Hepatocyte (in vitro differentiated cells): ENCODE results near the gene CEP85. TPM values are rescaled to one million over a fixed set of nuclear protein-coding genes. Genes with fewer than 3 reads are reported as not detected.

Source experiments
- DNase-seq: peaks from one replicate; pipeline ENCODE4 v3.0.0-alpha.2; 2016; ENCODE audit warnings: low spot score
- H2AFZ ChIP-seq: fragments of 200-600 bp; sonication (generic); 2 replicates; pipeline ENCODE4 v1.6.0; 2016; ENCODE audit warnings: antibody characterized with exemption, mild to moderate bottlenecking
- H3K27ac ChIP-seq: fragments of 200-600 bp; sonication (generic); 2 replicates; pipeline ENCODE4 v1.5.1; 2016; ENCODE audit warnings: mild to moderate bottlenecking
- H3K27me3 ChIP-seq: fragments of 200-600 bp; sonication (generic); 2 replicates; pipeline ENCODE4 v1.6.1; 2016
- H3K36me3 ChIP-seq: fragments of 200-600 bp; sonication (generic); replicated peaks from 2 replicates; pipeline ENCODE4 v1.5.1; 2016; ENCODE audit warnings: low read depth; ENCODE audit not compliant: insufficient read depth
- H3K4me1 ChIP-seq: fragments of 200-600 bp; sonication (generic); 2 replicates; pipeline ENCODE4 v1.5.1; 2016; ENCODE audit warnings: mild to moderate bottlenecking, moderate library complexity; ENCODE audit not compliant: insufficient read depth
- H3K4me2 ChIP-seq: fragments of 200-600 bp; sonication (generic); 2 replicates; pipeline ENCODE4 v1.6.0; 2016
- H3K4me3 ChIP-seq: fragments of 200-600 bp; sonication (generic); 2 replicates; pipeline ENCODE4 v1.5.1; 2016; ENCODE audit warnings: mild to moderate bottlenecking
- H3K79me2 ChIP-seq: fragments of 200-600 bp; sonication (generic); 2 replicates; pipeline ENCODE4 v1.6.0; 2017; ENCODE audit warnings: mild to moderate bottlenecking
- H3K9me2 ChIP-seq: fragments of 200-600 bp; sonication (generic); replicated peaks from 2 replicates; pipeline ENCODE4 v1.6.0; 2017; ENCODE audit warnings: mild to moderate bottlenecking; ENCODE audit not compliant: insufficient read depth
- H3K9me3 ChIP-seq: fragments of 200-600 bp; sonication (generic); 2 replicates; pipeline ENCODE4 v1.5.1; 2016; ENCODE audit warnings: low read depth, mild to moderate bottlenecking
- H4K20me1 ChIP-seq: fragments of 200-600 bp; sonication (generic); 2 replicates; pipeline ENCODE4 v1.6.0; 2016; ENCODE audit warnings: mild to moderate bottlenecking; ENCODE audit not compliant: insufficient read depth, poor library complexity, severe bottlenecking
- EZH2 ChIP-seq: fragments of 200-600 bp; sonication (generic); IDR thresholded peaks from 2 replicates; pipeline ENCODE4 v1.6.1; 2016; ENCODE audit warnings: antibody characterized with exemption, mild to moderate bottlenecking, borderline replicate concordance
- EZH2phosphoT487 ChIP-seq: fragments of 200-600 bp; sonication (generic); IDR thresholded peaks from one replicate; pipeline ENCODE4 v1.6.1; 2018; ENCODE audit warnings: antibody characterized with exemption, mild to moderate bottlenecking, low read depth, moderate library complexity; ENCODE audit not compliant: unreplicated experiment, severe bottlenecking
- WGBS: methylation state at CpG from one replicate; pipeline ENCODE4 v1.1.6; 2016; ENCODE audit warnings: low lambda C conversion rate; ENCODE audit errors: missing lambda C conversion rate; 5-methylcytosine and 5-hydroxymethylcytosine counted together
- polyA plus RNA-seq: library from polyadenylated mRNA; unstranded; fragments of >200 nt; fragmentation: Nextera tagmentation; extraction: Ambion mirVana; gene quantifications from 2 replicates; pipeline ENCODE4 v1.2.1, GENCODE V29; 2016
- total RNA-seq: library from RNA; depleted of rRNA; stranded (reverse); fragments of >200 nt; gene quantifications from 2 replicates; pipeline ENCODE4 v1.2.3, GENCODE V29; 2014
- TF ChIP-seq, protein P1 (sequence below): fragments of 200-600 bp; sonication (generic); IDR thresholded peaks from 2 replicates; pipeline ENCODE4 v1.5.1; 2016; ENCODE audit warnings: antibody characterized with exemption, mild to moderate bottlenecking; ENCODE audit not compliant: poor library complexity

Gene CEP85
- total and polyA plus RNA-seq, 2 experiments from 2014 or later = 12.4 to 14.6 TPM

DNA sequence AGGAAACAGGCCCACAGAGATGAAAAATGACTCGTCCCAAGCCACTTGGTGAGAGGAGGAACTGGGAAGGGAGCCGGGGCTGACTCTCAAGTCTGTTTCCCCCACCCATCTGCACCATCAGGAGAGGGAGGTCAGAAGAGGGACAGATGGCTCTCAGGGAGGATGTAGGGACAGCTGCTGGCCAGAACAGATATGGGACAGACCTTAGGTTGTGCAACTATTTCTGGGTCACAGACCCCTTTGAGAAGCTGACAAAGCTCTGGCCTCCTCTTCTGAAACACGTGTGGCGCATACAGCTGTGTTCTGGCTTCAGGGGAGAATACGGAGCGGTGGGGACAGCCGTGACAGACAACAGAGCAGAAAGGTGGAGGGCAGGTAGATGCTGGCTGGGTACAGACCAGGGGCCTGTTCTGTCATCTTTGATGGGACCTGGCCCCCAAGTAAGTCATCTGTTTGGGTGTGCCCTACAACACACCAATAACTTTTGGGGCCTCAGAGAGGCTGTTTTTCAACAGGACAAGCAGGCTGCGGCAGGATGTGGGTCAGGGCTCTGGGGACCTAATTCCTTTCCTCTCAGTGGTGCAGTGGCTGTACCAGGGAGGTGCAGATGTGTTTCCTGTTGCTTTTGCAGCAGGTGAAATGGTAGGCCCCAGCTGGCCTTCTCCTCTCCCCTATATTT lies 53.2 kb downstream of the CEP85 start:
- Histone ChIP-seq H3K4me2 (no peak overlapping the region), H3K9me3 (no peaks in the 10 kb centered on the region), H3K4me1 (peaks cover 8% of the 10 kb centered on the region), H4K20me1 (no peaks in the 10 kb centered on the region), H3K27me3 (no peaks in the 10 kb centered on the region), H3K4me3 (no peak overlapping the region), H3K79me2 (no peaks in the 10 kb centered on the region), H3K27ac (no peak overlapping the region), H2AFZ (no peak overlapping the region), H3K9me2 (no peaks in the 10 kb centered on the region), H3K36me3 (no peaks in the 10 kb centered on the region)
- TF ChIP-seq, protein P1, sequence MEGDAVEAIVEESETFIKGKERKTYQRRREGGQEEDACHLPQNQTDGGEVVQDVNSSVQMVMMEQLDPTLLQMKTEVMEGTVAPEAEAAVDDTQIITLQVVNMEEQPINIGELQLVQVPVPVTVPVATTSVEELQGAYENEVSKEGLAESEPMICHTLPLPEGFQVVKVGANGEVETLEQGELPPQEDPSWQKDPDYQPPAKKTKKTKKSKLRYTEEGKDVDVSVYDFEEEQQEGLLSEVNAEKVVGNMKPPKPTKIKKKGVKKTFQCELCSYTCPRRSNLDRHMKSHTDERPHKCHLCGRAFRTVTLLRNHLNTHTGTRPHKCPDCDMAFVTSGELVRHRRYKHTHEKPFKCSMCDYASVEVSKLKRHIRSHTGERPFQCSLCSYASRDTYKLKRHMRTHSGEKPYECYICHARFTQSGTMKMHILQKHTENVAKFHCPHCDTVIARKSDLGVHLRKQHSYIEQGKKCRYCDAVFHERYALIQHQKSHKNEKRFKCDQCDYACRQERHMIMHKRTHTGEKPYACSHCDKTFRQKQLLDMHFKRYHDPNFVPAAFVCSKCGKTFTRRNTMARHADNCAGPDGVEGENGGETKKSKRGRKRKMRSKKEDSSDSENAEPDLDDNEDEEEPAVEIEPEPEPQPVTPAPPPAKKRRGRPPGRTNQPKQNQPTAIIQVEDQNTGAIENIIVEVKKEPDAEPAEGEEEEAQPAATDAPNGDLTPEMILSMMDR = no peak
- TF ChIP-seq EZH2 = no peak
- no peak for TF ChIP-seq EZH2phosphoT487
- DNase-seq = no peak
- WGBS = 92% methylated on average over 8 of the region's 8 CpGs

DNA sequence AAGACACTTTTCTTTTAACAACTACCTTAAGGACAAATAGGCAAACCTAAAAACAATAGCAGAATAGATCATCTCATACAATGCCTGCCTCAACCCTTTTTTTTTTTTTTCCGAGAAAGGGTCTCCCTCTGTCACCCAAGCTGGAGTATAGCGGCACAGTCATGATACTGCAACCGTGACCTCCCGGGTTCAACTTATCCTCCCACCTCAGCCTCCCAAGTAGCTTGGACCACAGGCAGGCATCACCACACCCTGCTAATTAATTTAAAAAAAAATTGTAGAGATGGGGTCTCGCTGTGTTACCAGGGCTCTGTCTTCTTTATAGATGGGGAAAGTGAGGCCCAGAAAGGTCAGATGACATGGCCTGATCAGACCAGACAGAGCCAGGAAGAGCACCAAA lies 53.8 kb downstream of the CEP85 start:
- TF ChIP-seq EZH2phosphoT487 (no peak), EZH2 (no peak)
- TF ChIP-seq, protein P1 = no peak
- Histone ChIP-seq H4K20me1 (no peaks in the 10 kb centered on the region), H3K27ac (no peak overlapping the region), H3K9me2 (no peaks in the 10 kb centered on the region), H3K4me1 (peaks cover 8% of the 10 kb centered on the region), H3K4me2 (no peak overlapping the region), H3K4me3 (no peak overlapping the region), H2AFZ (no peak overlapping the region), H3K36me3 (no peaks in the 10 kb centered on the region), H3K79me2 (no peaks in the 10 kb centered on the region), H3K27me3 (no peaks in the 10 kb centered on the region), H3K9me3 (no peaks in the 10 kb centered on the region)
- DNase-seq = no peak
- 95% methylated on average over 5 of the region's 5 CpGs for WGBS

DNA sequence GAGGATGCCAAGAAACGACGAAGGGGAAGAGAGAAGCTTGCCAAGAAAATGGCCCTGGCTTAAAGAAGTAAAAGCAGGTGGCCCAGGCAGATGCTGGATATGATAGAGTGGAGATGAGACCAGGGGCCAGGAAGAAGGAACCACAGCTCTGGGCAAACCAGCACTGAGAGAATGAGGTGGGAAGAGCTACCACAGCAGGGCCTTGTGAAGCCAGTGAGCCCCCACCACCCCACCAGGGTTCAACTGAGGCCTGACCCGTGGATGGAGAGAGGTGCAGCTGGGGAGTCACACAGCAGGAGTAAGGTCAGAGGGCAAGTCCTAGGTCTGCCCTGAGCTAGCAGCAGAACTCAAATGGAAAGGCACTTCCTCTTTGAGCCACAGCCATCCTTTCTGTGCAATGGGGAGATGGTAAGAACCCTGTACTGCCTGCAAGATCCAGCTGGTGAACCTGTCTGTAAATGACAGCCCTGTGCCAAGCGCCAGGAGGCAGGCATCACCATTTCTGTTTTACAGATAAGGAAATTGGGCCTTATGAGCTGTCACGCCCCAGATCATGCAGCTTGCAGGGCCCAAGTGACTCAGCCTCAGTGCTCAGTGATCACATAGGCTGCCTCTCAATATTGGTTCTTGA lies 54.4 kb downstream of the CEP85 start:
- no peak overlapping the region for H3K27ac ChIP-seq
- no peaks in the 10 kb centered on the region for H3K79me2 ChIP-seq
- DNase-seq = no peak
- no peaks in the 10 kb centered on the region for H4K20me1 ChIP-seq
- H2AFZ ChIP-seq = no peak overlapping the region
- H3K27me3 ChIP-seq = no peaks in the 10 kb centered on the region
- no peaks in the 10 kb centered on the region for H3K9me3 ChIP-seq
- H3K36me3 ChIP-seq = no peaks in the 10 kb centered on the region
- H3K9me2 ChIP-seq = no peaks in the 10 kb centered on the region
- TF ChIP-seq, protein P1 = no peak
- TF ChIP-seq EZH2 (no peak), EZH2phosphoT487 (no peak)
- 86% methylated on average over 5 of the region's 5 CpGs for WGBS
- no peak overlapping the region for H3K4me3 ChIP-seq
- H3K4me2 ChIP-seq = no peak overlapping the region
- H3K4me1 ChIP-seq = peaks cover 8% of the 10 kb centered on the region
